Hepatocyte (in vitro differentiated cells): ENCODE measurements around the gene PDE4D.

Experiments used
- CTCF ChIP-seq: fragments of 200-600 bp; sonication (generic); IDR thresholded peaks from 2 replicates; pipeline ENCODE4 v1.5.1; 2016; ENCODE audit warnings: antibody characterized with exemption, mild to moderate bottlenecking; ENCODE audit not compliant: poor library complexity
- EZH2 ChIP-seq: fragments of 200-600 bp; sonication (generic); IDR thresholded peaks from 2 replicates; pipeline ENCODE4 v1.6.1; 2016; ENCODE audit warnings: antibody characterized with exemption, mild to moderate bottlenecking, borderline replicate concordance
- EZH2phosphoT487 ChIP-seq: fragments of 200-600 bp; sonication (generic); IDR thresholded peaks from one replicate; pipeline ENCODE4 v1.6.1; 2018; ENCODE audit warnings: antibody characterized with exemption, mild to moderate bottlenecking, low read depth, moderate library complexity; ENCODE audit not compliant: unreplicated experiment, severe bottlenecking

GRCh38 chr5:59535561-59535960, 358.0 kb downstream of the PDE4D start:
- no peak for TF ChIP-seq CTCF
- no peak for TF ChIP-seq EZH2
- TF ChIP-seq EZH2phosphoT487: no peak
